D721Med (cell line): ENCODE data around the gene TMEM235.

Source experiments
- DNase-seq: peaks from one replicate; pipeline ENCODE4 v3.0.0; 2011; ENCODE audit warnings: low spot score; ENCODE audit not compliant: insufficient read length
- FAIRE-seq: peaks from 2 replicates; lab custom pipeline; 2011; peaks lifted over from hg19 to GRCh38; lab: Jason Lieb, UNC
- TF ChIP-seq, protein P1 (sequence below): IDR thresholded peaks from 2 replicates; pipeline ENCODE4 v1.5.1; 2012; ENCODE audit warnings: mild to moderate bottlenecking, control low read depth; ENCODE audit not compliant: insufficient read depth; ENCODE audit errors: missing control alignments

Gene TMEM235

GRCh38 chr17:78239489-78239931, 8.1 kb downstream of the TMEM235 start:
- TF ChIP-seq, protein P1, sequence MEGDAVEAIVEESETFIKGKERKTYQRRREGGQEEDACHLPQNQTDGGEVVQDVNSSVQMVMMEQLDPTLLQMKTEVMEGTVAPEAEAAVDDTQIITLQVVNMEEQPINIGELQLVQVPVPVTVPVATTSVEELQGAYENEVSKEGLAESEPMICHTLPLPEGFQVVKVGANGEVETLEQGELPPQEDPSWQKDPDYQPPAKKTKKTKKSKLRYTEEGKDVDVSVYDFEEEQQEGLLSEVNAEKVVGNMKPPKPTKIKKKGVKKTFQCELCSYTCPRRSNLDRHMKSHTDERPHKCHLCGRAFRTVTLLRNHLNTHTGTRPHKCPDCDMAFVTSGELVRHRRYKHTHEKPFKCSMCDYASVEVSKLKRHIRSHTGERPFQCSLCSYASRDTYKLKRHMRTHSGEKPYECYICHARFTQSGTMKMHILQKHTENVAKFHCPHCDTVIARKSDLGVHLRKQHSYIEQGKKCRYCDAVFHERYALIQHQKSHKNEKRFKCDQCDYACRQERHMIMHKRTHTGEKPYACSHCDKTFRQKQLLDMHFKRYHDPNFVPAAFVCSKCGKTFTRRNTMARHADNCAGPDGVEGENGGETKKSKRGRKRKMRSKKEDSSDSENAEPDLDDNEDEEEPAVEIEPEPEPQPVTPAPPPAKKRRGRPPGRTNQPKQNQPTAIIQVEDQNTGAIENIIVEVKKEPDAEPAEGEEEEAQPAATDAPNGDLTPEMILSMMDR: no peak
- DNase-seq: no peak
- FAIRE-seq: no peak

GRCh38 chr17:78240012-78240655, 8.7 kb downstream of the TMEM235 start:
- DNase-seq (no peak), FAIRE-seq (no peak)
- TF ChIP-seq, protein P1: no peak

DNA sequence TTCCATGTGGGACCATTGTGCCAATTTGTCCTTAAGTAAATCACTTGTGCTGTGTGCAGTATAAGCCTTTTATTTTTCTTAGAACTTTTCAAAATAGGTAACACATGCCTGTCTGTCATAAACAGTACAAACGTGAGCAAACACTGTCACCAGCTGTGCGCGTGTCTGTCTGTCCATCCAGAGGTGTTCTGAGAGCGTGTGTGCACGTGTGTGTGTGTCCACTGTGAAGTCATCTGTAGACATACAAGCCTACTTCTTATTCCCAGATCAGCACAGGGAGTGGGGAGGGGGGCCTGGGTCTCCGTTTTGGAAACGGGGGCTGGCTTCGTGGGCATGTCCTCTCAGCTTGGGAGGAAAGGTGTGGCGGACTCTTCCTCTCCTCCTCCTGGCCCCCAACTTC, 9.4 kb downstream of the TMEM235 start:
- no peak for FAIRE-seq
- no peak for DNase-seq
- TF ChIP-seq, protein P1: no peak

DNA sequence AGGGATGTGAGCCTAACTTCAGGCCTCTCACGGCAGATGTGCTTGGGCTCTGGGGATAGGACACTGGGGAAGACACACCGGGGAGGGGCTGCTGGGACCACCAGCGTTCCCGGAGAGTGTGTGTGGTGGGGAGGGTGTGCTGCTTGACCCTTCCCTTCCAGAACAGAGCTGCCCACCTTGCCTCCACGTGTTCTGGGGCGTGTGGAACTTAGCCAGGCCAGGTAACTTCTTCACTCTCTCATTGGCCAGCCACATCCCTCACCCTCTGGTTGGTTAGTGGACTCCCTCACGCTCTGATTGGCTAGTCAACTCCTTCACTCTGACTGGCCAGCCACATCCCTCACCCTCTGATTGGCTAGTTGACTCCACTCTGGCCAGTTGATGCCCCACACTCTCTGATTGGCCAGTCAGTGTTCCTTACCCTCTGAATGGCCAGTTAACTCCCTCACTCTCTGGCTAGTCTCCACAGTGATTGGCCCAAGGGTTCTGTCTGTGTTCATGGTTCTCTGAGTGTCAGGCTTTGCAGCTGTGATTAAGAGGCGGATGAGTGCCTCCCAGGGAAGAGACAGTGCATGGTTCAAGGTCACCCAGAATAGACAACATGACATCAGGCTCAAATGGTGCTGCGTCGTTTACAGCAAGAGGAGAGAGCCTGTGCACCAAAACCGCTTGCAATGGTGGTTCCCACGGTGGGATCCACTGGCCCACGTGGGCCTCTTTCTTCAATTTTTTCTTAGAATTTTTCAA, 10.0 kb downstream of the TMEM235 start:
- FAIRE-seq (no peak), DNase-seq (no peak)
- TF ChIP-seq, protein P1: no peak

GRCh38 chr17:78242024-78242742, 10.8 kb downstream of the TMEM235 start:
- TF ChIP-seq, protein P1: no peak
- no peak for FAIRE-seq
- no peak for DNase-seq

- FAIRE-seq: no peak
- no peak for DNase-seq
- TF ChIP-seq, protein P1: no peak
Observed at GRCh38 chr17:78247304-78247703, 15.9 kb downstream of the TMEM235 start.
